ENCODE measurements around the gene HDAC9.

- TF ChIP-seq POLR2A (IDR thresholded peaks at IDR 0.05) (no peak), CTCF (IDR thresholded peaks at IDR 0.05) (no peak)
These were observed 40.4 kb downstream of the HDAC9 start for GRCh38 chr7:18535810-18536415.
